IMR-90 (cell line): ENCODE measurements around the gene SUB1. TPM values are rescaled to one million over a fixed set of nuclear protein-coding genes. Genes with fewer than 3 reads are reported as not detected.

Experiments
- ATAC-seq: fragments of 200-7000 bp; cut with Tn5 transposase; 2 replicates; pipeline ENCODE4 v1.9.1; 2020; ENCODE audit warnings: low read depth, mild to moderate bottlenecking, moderate library complexity
- BruUV-seq: library from RNA; stranded (reverse); fragments of 400-500 nt; replicated peaks from 2 replicates; lab custom pipeline; 2021; lab: Mats Ljungman, UMichigan
- CTCF ChIA-PET: fragments of 300-600 bp; formaldehyde crosslinking; extraction: SDS; loops from one replicate; lab custom pipeline; 2021; ENCODE audit warnings: antibody characterized with exemption; lab: Yijun Ruan, JAX
- POLR2A ChIA-PET: fragments of 300-600 bp; sonication (Branson Sonifier 250); formaldehyde crosslinking; loops from one replicate; lab custom pipeline; 2022; ENCODE audit warnings: antibody characterized with exemption; ENCODE audit not compliant: unreplicated experiment; lab: Charles Lee
- DNase-seq: peaks from one replicate; pipeline ENCODE4 v3.0.0; 2013
- H2AFZ ChIP-seq: replicated peaks from 2 replicates; pipeline ENCODE3; 2013; ENCODE audit warnings: low read length, mild to moderate bottlenecking; ENCODE audit not compliant: poor library complexity
- H2AK5ac ChIP-seq: 2 replicates; pipeline ENCODE4 v1.6.1; 2013; ENCODE audit warnings: low read depth, low read length, inconsistent platforms
- H2AK9ac ChIP-seq: replicated peaks from 2 replicates; pipeline ENCODE3; 2013; ENCODE audit warnings: mild to moderate bottlenecking, low read depth, low read length, moderate library complexity; ENCODE audit not compliant: poor library complexity
- H2BK120ac ChIP-seq: 2 replicates; pipeline ENCODE4 v1.6.1; 2013; ENCODE audit warnings: low read depth, low read length, inconsistent platforms
- H2BK15ac ChIP-seq: 3 replicates; pipeline ENCODE4 v1.6.1; 2013; ENCODE audit warnings: low read depth, low read length, inconsistent platforms
- H2BK20ac ChIP-seq: 2 replicates; pipeline ENCODE4 v1.6.1; 2013; ENCODE audit warnings: low read depth, mild to moderate bottlenecking, inconsistent platforms, low read length, moderate library complexity
- H2BK5ac ChIP-seq: 2 replicates; pipeline ENCODE4 v1.6.1; 2013; ENCODE audit warnings: mild to moderate bottlenecking, low read depth, low read length, inconsistent platforms; ENCODE audit not compliant: poor library complexity, severe bottlenecking
- H3K14ac ChIP-seq: replicated peaks from 2 replicates; pipeline ENCODE4 v1.6.1; 2013; ENCODE audit warnings: low read depth, low read length, inconsistent platforms
- H3K18ac ChIP-seq: 2 replicates; pipeline ENCODE4 v1.6.1; 2013; ENCODE audit warnings: low read depth, low read length, control low read depth
- H3K23ac ChIP-seq: 2 replicates; pipeline ENCODE4 v1.6.1; 2013; ENCODE audit warnings: low read depth, low read length, inconsistent platforms
- H3K27ac ChIP-seq: 2 replicates; pipeline ENCODE4 v1.5.1; 2013; ENCODE audit warnings: mild to moderate bottlenecking, control low read depth, low read length; ENCODE audit not compliant: insufficient read depth
- H3K27me3 ChIP-seq: 2 replicates; pipeline ENCODE4 v1.6.1; 2013; ENCODE audit warnings: low read length; ENCODE audit not compliant: control insufficient read depth, insufficient read depth
- H3K36me3 ChIP-seq: 2 replicates; pipeline ENCODE4 v1.6.1; 2013; ENCODE audit warnings: low read length, mixed read lengths; ENCODE audit not compliant: control insufficient read depth, insufficient read depth
- H3K4ac ChIP-seq: 2 replicates; pipeline ENCODE4 v1.6.1; 2013; ENCODE audit warnings: low read depth, low read length, inconsistent platforms
- H3K4me1 ChIP-seq: 2 replicates; pipeline ENCODE4 v1.6.1; 2013; ENCODE audit warnings: low read length, mixed read lengths; ENCODE audit not compliant: control insufficient read depth, insufficient read depth
- H3K4me2 ChIP-seq: 2 replicates; pipeline ENCODE4 v1.6.1; 2013; ENCODE audit warnings: low read depth, mild to moderate bottlenecking, control low read depth, low read length, moderate library complexity
- H3K4me3 ChIP-seq: 2 replicates; pipeline ENCODE4 v1.5.1; 2013; ENCODE audit warnings: low read depth, mild to moderate bottlenecking, control low read depth, low read length, moderate library complexity; ENCODE audit not compliant: insufficient read depth
- H3K56ac ChIP-seq: 2 replicates; pipeline ENCODE4 v1.6.1; 2013; ENCODE audit warnings: low read length, inconsistent platforms; ENCODE audit not compliant: insufficient read depth; ENCODE audit errors: extremely low read depth
- H3K79me1 ChIP-seq, 2 experiments: 2 replicates each; pipeline ENCODE4 v1.6.1; 2013; ENCODE audit warnings: low read length in 2 of 2, inconsistent platforms in 1 of 2, low read depth in 1 of 2
- H3K9ac ChIP-seq: 2 replicates; pipeline ENCODE4 v1.6.1; 2013; ENCODE audit warnings: low read depth, low read length, control low read depth
- H3K9me1 ChIP-seq: 2 replicates; pipeline ENCODE4 v1.6.1; 2013; ENCODE audit warnings: low read length, inconsistent platforms; ENCODE audit not compliant: insufficient read depth
- H3K9me3 ChIP-seq: 2 replicates; pipeline ENCODE4 v1.6.1; 2013; ENCODE audit warnings: low read length; ENCODE audit not compliant: control insufficient read depth, insufficient read depth
- H4K20me1 ChIP-seq: 2 replicates; pipeline ENCODE4 v1.6.1; 2013; ENCODE audit warnings: low read length, inconsistent platforms; ENCODE audit not compliant: insufficient read depth
- H4K5ac ChIP-seq: 2 replicates; pipeline ENCODE4 v1.6.1; 2013; ENCODE audit warnings: mild to moderate bottlenecking, low read depth, low read length, control low read depth
- H4K8ac ChIP-seq, 2 experiments: 2 replicates each; pipeline ENCODE4 v1.6.1; 2013; ENCODE audit warnings: low read depth in 2 of 2, low read length in 2 of 2, control low read depth in 1 of 2, inconsistent platforms in 1 of 2
- H4K91ac ChIP-seq: 2 replicates; pipeline ENCODE4 v1.6.1; 2013; ENCODE audit warnings: low read depth, low read length, inconsistent platforms; ENCODE audit not compliant: insufficient read depth
- CHD1 ChIP-seq: IDR thresholded peaks from 2 replicates; pipeline ENCODE4 v1.6.1; 2012; ENCODE audit warnings: low read depth, low read length, improper control_type of control experiment
- CTCF ChIP-seq: conservative IDR thresholded peaks from 2 replicates; pipeline ENCODE4 v1.5.1; 2012; ENCODE audit warnings: mild to moderate bottlenecking, low read depth, low read length, improper control_type of control experiment
- MAFK ChIP-seq: IDR thresholded peaks from 2 replicates; pipeline ENCODE4 v1.6.1; 2012; ENCODE audit warnings: low read depth, low read length, improper control_type of control experiment
- MAZ ChIP-seq: IDR thresholded peaks from 2 replicates; pipeline ENCODE4 v1.6.1; 2012; ENCODE audit warnings: low read depth, mild to moderate bottlenecking, low read length, improper control_type of control experiment, moderate library complexity, borderline replicate concordance
- MXI1 ChIP-seq: IDR thresholded peaks from 2 replicates; pipeline ENCODE4 v1.6.1; 2012; ENCODE audit warnings: low read depth, mild to moderate bottlenecking, low read length, moderate library complexity, borderline replicate concordance
- SMC3 ChIP-seq: fragments of 150-350 bp; IDR thresholded peaks from 2 replicates; pipeline ENCODE4 v1.6.1; 2016; ENCODE audit warnings: low read depth, mild to moderate bottlenecking, antibody characterized with exemption, low read length, moderate library complexity
- WGBS, 2 experiments: methylation state at CpG; one replicate each; pipeline versions ENCODE4 v1.1.5 to v1.1.7; 2013; ENCODE audit warnings: missing lambda C conversion rate in 2 of 2; ENCODE audit not compliant: insufficient read length in 1 of 2; ENCODE audit errors: extremely low coverage in 2 of 2; 5-methylcytosine and 5-hydroxymethylcytosine counted together
- dilution Hi-C: fragments of 300-500 bp; cut with HindIII; formaldehyde crosslinking; loops from one replicate; pipeline ENCODE4 v1.14.3; 2018; ENCODE audit warnings: low sequenced_read_pairs; ENCODE audit not compliant: unreplicated experiment
- in situ Hi-C: fragments of 300-500 bp; cut with MboI; formaldehyde crosslinking; loops from 3 replicates; pipeline ENCODE4 v1.14.3; 2019; ENCODE audit warnings: low sequenced_read_pairs, inconsistent platforms, mixed read lengths
- intact Hi-C: fragments of 100-400 bp; cut with micrococcal nuclease; formaldehyde crosslinking; loops from 2 replicates; pipeline ENCODE4 v1.10.0; 2022
- polyA plus RNA-seq, 3 experiments: library from polyadenylated mRNA; depleted of rRNA; stranded (reverse); fragments of >200 nt; gene quantifications; 2 replicates each; pipeline ENCODE4 v1.2.3, GENCODE V29; 2012; ENCODE audit warnings: low replicate concordance in 1 of 3
- total RNA-seq: library from RNA; depleted of rRNA; stranded (reverse); fragments of >200 nt; gene quantifications from 2 replicates; pipeline ENCODE4 v1.2.3, GENCODE V29; 2012

Gene SUB1
- total and polyA plus RNA-seq, 2 of the 4 experiments (the other 2 are of a cell fraction): 19.5 to 155 TPM

GRCh38 chr5:32585122-32585445, 273 bp upstream of the SUB1 start:
- BruUV-seq: no TSS peak
- H3K23ac ChIP-seq: no peak overlapping the region
- H2BK5ac ChIP-seq: peak overlapping the region; percentile 35
- H2BK120ac ChIP-seq: no peak overlapping the region
- H3K36me3 ChIP-seq: peaks cover 7% of the 10 kb centered on the region
- in situ Hi-C loops: no loop called here
- TF ChIP-seq SMC3: no peak
- TF ChIP-seq MXI1: no peak
- no peak for TF ChIP-seq MAZ
- no peak for TF ChIP-seq CTCF
- no peak for TF ChIP-seq CHD1
- no peak for TF ChIP-seq MAFK
- H3K9me3 ChIP-seq: no peaks in the 10 kb centered on the region
- no peak overlapping the region for H3K14ac ChIP-seq
- no peaks in the 10 kb centered on the region for H3K27me3 ChIP-seq
- ATAC-seq (no peak), DNase-seq (no peak)
- no peak overlapping the region for H3K56ac ChIP-seq
- dilution Hi-C loops: no loop called here
- H2AFZ ChIP-seq: peak overlapping the region; percentile 93
- H3K79me1 ChIP-seq: peaks cover 3 to 24% of the 10 kb centered on the region in 2 experiments
- H2BK20ac ChIP-seq: no peak overlapping the region
- H2AK9ac ChIP-seq: no peak overlapping the region
- H4K20me1 ChIP-seq: peaks cover 42% of the 10 kb centered on the region
- no peak overlapping the region for H2AK5ac ChIP-seq
- H3K9ac ChIP-seq: no peak overlapping the region
- peak overlapping the region; percentile 8; the same call in 1 of the 2 replicates for H3K4ac ChIP-seq
- ChIA-PET POLR2A (interaction anchor here (0.6 kb wide), 1 partner anchor 96 kb away, joined by 5 read pairs; no protein-coding TSS in a partner anchor), CTCF (interaction anchor here (0.6 to 1.5 kb wide), 3 partner anchors 9 to 179 kb away, joined by 3 to 4 read pairs (median 3); no protein-coding TSS in a partner anchor)
- peak overlapping the region; percentile 43; the same call in 1 of the 2 replicates for H3K4me2 ChIP-seq
- no peak overlapping the region for H3K18ac ChIP-seq
- intact Hi-C loops: loop anchor here (5.0 kb wide), 4 partner anchors 78 to 837 kb away; no protein-coding TSS in a partner anchor
- H3K4me1 ChIP-seq: peaks cover 4% of the 10 kb centered on the region
- no peak overlapping the region for H4K91ac ChIP-seq
- H3K9me1 ChIP-seq: no peaks in the 10 kb centered on the region
- WGBS, 2 experiments: no CpG with 5 or more reads among the region's 8 CpGs
- peak overlapping the region; percentile 89; the same call in 1 of the 2 replicates for H3K4me3 ChIP-seq
- H4K5ac ChIP-seq: peak overlapping the region; percentile 37; the same call in 1 of the 2 replicates
- H4K8ac ChIP-seq: peak overlapping the region; percentile 24 to 74; a peak in 2 of 4 replicates
- no peak overlapping the region for H2BK15ac ChIP-seq
- no peak overlapping the region for H3K27ac ChIP-seq
